ENCODE measurements around the gene MINDY4. TPM values are rescaled to one million over a fixed set of nuclear protein-coding genes. Genes with fewer than 3 reads are reported as not detected.

The MINDY4 gene
- total RNA-seq, 1 experiment from 2014 or later, result 1.8 TPM

GRCh38 chr7:30922596-30922995, 151.4 kb downstream of the MINDY4 start (continued):
- TF ChIP-seq ESRRA (CRISPR knock-in tag; IDR thresholded peaks at IDR 0.05; ENCODE audit: borderline replicate concordance), result no peak
- no peak for TF ChIP-seq KAT7 (CRISPR knock-in tag; IDR thresholded peaks at IDR 0.05; ENCODE audit: borderline replicate concordance)
- TF ChIP-seq TP53 (CRISPR knock-in tag; IDR thresholded peaks at IDR 0.05), result no peak
- no peak for TF ChIP-seq ETV6 (CRISPR knock-in tag; IDR thresholded peaks at IDR 0.05)
- TF ChIP-seq ERG (CRISPR knock-in tag; IDR thresholded peaks at IDR 0.05), result no peak

- ATAC-seq (no peak), DNase-seq (ENCODE audit: low spot score) (peak; percentile 7)
- no peak overlapping the region for H3K4me3 Mint-ChIP-seq
- H3K9me3 Mint-ChIP-seq, result peaks cover 13% of the 10 kb centered on the region
- no peaks in the 10 kb centered on the region for H3K36me3 Mint-ChIP-seq
- H3K27me3 Mint-ChIP-seq (ENCODE audit: low read depth), result no peaks in the 10 kb centered on the region
- ChIA-PET CTCF (interaction anchor here (1.1 to 2.0 kb wide), 4 partner anchors 15 to 60 kb away, joined by 4 to 7 read pairs (median 6); no protein-coding TSS in a partner anchor), POLR2A (no interaction called here)
- H3K27ac Mint-ChIP-seq, result no peak overlapping the region
- no peaks in the 10 kb centered on the region for H3K4me1 Mint-ChIP-seq
- no peak for TF ChIP-seq ETV6 (CRISPR knock-in tag; IDR thresholded peaks at IDR 0.05)
- TF ChIP-seq ZNF281 (CRISPR knock-in tag; IDR thresholded peaks at IDR 0.05), result no peak
- no peak for TF ChIP-seq ATF1 (CRISPR knock-in tag; IDR thresholded peaks at IDR 0.05)
- no peak for TF ChIP-seq SP1 (CRISPR knock-in tag; conservative IDR thresholded peaks at IDR 0.05)
- no peak for TF ChIP-seq ZBTB43 (CRISPR knock-in tag; IDR thresholded peaks at IDR 0.05)
- no peak for TF ChIP-seq USF2 (CRISPR knock-in tag; IDR thresholded peaks at IDR 0.05)
- TF ChIP-seq PRDM15 (CRISPR knock-in tag; IDR thresholded peaks at IDR 0.05), result no peak
- no peak for TF ChIP-seq TEAD1 (CRISPR knock-in tag; IDR thresholded peaks at IDR 0.05)
- no peak for TF ChIP-seq ZNF416 (CRISPR knock-in tag; IDR thresholded peaks at IDR 0.05)
- no peak for TF ChIP-seq AFF4 (CRISPR knock-in tag; IDR thresholded peaks at IDR 0.05; ENCODE audit: borderline replicate concordance)
- TF ChIP-seq ZNF512 (CRISPR knock-in tag; IDR thresholded peaks at IDR 0.05; ENCODE audit: borderline replicate concordance), result no peak
- no peak for TF ChIP-seq ZNF317 (CRISPR knock-in tag; IDR thresholded peaks at IDR 0.05; ENCODE audit: borderline replicate concordance, low read depth)
- TF ChIP-seq USF1 (CRISPR knock-in tag; IDR thresholded peaks at IDR 0.05), result no peak
- no peak for TF ChIP-seq TEAD4 (CRISPR knock-in tag; IDR thresholded peaks at IDR 0.05)
- TF ChIP-seq OVOL2 (CRISPR knock-in tag; IDR thresholded peaks at IDR 0.05; ENCODE audit: borderline replicate concordance), result no peak
These were observed 152.0 kb downstream of the MINDY4 start for GRCh38 chr7:30923009-30923773.

Data from WTC11 (cell line).